Measurements from ENCODE around the gene TMEM41A. TPM values are rescaled to one million over a fixed set of nuclear protein-coding genes. Genes with fewer than 3 reads are reported as not detected.

Gene TMEM41A
- total RNA-seq, 2 donors from 2014 or later = 10.2 to 10.9 TPM

DNA sequence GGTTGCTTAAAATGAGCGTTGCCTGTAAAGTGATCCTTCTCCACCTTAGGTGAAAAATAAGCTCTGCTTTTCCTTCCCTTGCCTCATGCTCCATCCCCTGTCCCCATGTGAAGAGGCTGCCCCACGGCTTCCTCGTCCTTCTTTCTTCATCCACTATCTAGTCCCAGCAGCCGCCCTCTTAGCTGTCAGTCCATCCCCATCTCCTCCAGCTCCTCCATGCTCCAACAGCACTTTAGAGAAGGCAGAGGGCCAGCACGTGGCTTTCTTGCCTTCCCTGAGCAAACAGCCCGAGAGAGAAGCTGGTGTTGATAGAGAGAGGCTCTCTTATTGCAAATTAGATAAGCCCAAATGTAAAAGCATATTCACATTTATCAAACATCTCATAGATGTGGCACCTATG is 9.0 kb upstream of the TMEM41A start:
- no peaks in the 10 kb centered on the region for H3K9me3 ChIP-seq
- TF ChIP-seq, protein P1, sequence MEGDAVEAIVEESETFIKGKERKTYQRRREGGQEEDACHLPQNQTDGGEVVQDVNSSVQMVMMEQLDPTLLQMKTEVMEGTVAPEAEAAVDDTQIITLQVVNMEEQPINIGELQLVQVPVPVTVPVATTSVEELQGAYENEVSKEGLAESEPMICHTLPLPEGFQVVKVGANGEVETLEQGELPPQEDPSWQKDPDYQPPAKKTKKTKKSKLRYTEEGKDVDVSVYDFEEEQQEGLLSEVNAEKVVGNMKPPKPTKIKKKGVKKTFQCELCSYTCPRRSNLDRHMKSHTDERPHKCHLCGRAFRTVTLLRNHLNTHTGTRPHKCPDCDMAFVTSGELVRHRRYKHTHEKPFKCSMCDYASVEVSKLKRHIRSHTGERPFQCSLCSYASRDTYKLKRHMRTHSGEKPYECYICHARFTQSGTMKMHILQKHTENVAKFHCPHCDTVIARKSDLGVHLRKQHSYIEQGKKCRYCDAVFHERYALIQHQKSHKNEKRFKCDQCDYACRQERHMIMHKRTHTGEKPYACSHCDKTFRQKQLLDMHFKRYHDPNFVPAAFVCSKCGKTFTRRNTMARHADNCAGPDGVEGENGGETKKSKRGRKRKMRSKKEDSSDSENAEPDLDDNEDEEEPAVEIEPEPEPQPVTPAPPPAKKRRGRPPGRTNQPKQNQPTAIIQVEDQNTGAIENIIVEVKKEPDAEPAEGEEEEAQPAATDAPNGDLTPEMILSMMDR (IDR thresholded peaks at IDR 0.05) = no peak
- H3K36me3 ChIP-seq = no peaks in the 10 kb centered on the region

DNA sequence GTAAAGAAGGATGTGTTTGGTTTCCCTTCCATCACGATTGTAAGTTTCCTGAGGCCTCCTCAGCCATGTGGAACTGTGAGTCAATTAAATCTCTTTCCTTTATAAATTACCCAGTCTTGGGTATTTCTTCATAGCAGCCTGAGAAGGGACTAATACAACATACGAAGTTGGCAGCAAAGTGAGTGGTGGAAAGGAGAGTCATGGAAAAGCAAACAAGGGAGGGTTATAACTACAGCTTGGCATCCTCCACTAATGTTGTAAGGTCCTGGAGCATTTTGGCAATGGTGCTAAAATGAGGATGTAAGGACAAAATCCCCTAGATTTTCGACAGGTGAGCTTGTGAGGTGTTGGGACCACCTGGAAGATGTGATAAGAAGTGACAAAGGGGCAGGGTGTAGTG is 5.8 kb upstream of the TMEM41A start:
- Histone ChIP-seq H3K4me1 (peaks cover 0 to 12% of the 10 kb centered on the region in 2 donors), H3K9me3 (no peaks in the 10 kb centered on the region), H3K4me3 (no peak overlapping the region), H3K27me3 (no peaks in the 10 kb centered on the region), H3K36me3 (no peaks in the 10 kb centered on the region), H3K27ac (no peak overlapping the region)
- DNase-seq (ENCODE audit: low spot score) = no peak
- TF ChIP-seq, protein P1 (IDR thresholded peaks at IDR 0.05) = no peak

More for the DNA sequence above, 9.0 kb upstream of the TMEM41A start:
- Histone ChIP-seq H3K27me3 (no peaks in the 10 kb centered on the region), H3K27ac (no peak overlapping the region), H3K4me1 (peaks cover 0 to 11% of the 10 kb centered on the region in 2 donors), H3K4me3 (no peak overlapping the region)
- DNase-seq (ENCODE audit: low spot score) = no peak

DNA sequence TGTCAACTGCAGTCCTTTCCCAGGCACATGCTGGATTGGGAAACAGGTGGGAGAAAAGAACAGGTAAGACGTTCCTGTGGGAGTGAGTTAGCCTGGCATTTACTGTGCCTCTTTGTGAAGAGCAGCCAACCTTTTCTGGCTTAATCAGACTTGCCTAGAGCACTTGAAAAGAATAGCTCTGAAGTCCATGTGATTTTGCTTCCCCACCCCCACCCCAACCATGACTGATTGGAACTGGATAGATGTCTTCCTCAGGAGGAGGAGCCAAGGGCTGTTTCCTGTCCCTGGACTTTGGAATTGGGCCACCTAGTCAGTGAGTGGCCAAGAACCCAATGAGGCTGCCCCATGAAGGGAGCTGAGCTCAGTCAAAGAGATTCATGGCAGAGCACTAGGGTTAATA is 4.7 kb upstream of the TMEM41A start:
- peaks cover 0 to 18% of the 10 kb centered on the region in 2 donors for H3K4me1 ChIP-seq
- DNase-seq (ENCODE audit: low spot score) = no peak
- no peaks in the 10 kb centered on the region for H3K9me3 ChIP-seq
- TF ChIP-seq, protein P1 (IDR thresholded peaks at IDR 0.05) = no peak
- no peak overlapping the region for H3K4me3 ChIP-seq
- H3K27ac ChIP-seq = peak overlapping the region in 1 of 2 donors; percentile 21
- no peaks in the 10 kb centered on the region for H3K27me3 ChIP-seq
- H3K36me3 ChIP-seq = no peaks in the 10 kb centered on the region

DNA sequence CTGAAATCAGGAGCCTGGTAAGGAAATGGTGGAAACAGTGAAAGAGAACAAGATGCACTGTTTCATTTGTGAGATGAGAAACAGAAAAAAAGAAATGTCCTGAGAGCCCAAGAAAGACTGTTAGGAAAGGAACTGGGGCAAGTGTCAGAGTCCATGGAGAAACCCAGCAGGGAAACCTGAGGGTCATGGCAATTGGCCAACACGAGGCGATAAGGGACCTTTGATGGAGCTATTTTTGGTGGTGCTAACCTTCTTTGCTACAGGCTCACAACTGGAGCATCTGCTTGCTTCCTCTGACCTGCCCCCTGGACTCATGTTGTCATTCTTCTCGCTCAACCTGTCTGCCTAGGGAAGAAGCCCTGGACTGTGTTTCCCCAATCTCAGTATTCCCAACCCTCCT is 4.2 kb upstream of the TMEM41A start:
- no peak for DNase-seq (ENCODE audit: low spot score)
- TF ChIP-seq, protein P1 (IDR thresholded peaks at IDR 0.05) = no peak
- no peaks in the 10 kb centered on the region for H3K27me3 ChIP-seq
- H3K27ac ChIP-seq = peak overlapping the region; percentile 21 to 50
- no peaks in the 10 kb centered on the region for H3K36me3 ChIP-seq
- peaks cover 0 to 20% of the 10 kb centered on the region in 2 donors for H3K4me1 ChIP-seq
- no peak overlapping the region for H3K4me3 ChIP-seq
- no peaks in the 10 kb centered on the region for H3K9me3 ChIP-seq

DNA sequence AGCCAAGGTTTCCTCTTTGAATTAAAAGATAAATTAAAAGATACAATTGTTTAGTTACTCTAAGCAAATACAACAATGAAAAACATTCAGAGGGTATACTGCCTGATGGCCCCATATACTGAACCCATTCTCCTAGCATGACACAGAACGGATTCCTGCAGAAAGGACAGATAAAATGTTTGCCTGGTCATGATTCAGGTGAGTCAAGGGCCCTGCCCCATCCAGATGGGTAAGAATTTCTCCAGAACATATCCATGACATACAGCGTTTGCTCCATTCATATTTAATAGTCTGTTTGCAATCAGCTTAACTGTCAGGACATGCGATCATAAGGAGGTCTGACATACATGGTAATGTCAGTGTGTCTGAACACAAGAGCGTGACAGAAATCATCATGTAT is 8.6 kb downstream of the TMEM41A start:
- Histone ChIP-seq H3K9me3 (no peaks in the 10 kb centered on the region), H3K4me1 (no peaks in the 10 kb centered on the region), H3K36me3 (peaks cover 50% of the 10 kb centered on the region), H3K27me3 (no peaks in the 10 kb centered on the region), H3K4me3 (no peak overlapping the region), H3K27ac (no peak overlapping the region)
- DNase-seq (ENCODE audit: low spot score) = no peak
- TF ChIP-seq, protein P1 (IDR thresholded peaks at IDR 0.05) = no peak

DNA sequence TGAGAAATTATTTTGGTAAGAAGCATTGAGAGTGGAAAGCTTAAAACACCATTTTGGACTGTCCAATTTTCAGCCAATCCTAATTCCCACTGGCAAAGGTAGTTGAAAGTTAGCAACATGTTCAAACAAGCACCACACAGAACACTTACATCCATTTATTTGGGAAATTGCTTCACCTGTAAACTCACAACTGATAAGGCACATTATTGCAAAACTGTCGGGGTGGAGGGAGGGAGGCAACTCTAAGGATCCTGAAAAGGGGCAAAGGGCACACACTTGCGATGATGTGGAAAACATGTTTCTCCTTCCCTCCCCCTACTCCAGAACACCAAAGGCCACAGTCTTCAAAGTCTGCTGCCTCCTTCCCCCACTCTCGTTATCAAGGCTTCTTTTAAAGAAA is 9.4 kb downstream of the TMEM41A start:
- no peaks in the 10 kb centered on the region for H3K27me3 ChIP-seq
- TF ChIP-seq, protein P1 (IDR thresholded peaks at IDR 0.05) = no peak
- no peak overlapping the region for H3K4me3 ChIP-seq
- H3K4me1 ChIP-seq = no peaks in the 10 kb centered on the region
- H3K27ac ChIP-seq = no peak overlapping the region
- no peaks in the 10 kb centered on the region for H3K9me3 ChIP-seq
- no peak for DNase-seq (ENCODE audit: low spot score)
- H3K36me3 ChIP-seq = peaks cover 44% of the 10 kb centered on the region

Measured in right atrium auricular region (tissue), 2 donors.